GM19023 (cell line): Measurements from ENCODE around the gene PSTPIP1.

Experiments
- ATAC-seq: cut with Tn5 transposase; IDR thresholded peaks from one replicate; pipeline ENCODE4 v1.9.1; 2021; ENCODE audit warnings: mild to moderate bottlenecking, moderate library complexity; ENCODE audit not compliant: unreplicated experiment

Gene PSTPIP1

GRCh38 chr15:77067691-77068367 is 72.9 kb downstream of the PSTPIP1 start:
- no peak for ATAC-seq

GRCh38 chr15:77068633-77069032 is 73.7 kb downstream of the PSTPIP1 start:
- no peak for ATAC-seq

GRCh38 chr15:77069521-77070121 is 74.7 kb downstream of the PSTPIP1 start:
- ATAC-seq: no peak

- ATAC-seq: no peak
Measured at GRCh38 chr15:77070180-77070494, 75.2 kb downstream of the PSTPIP1 start.

GRCh38 chr15:77070495-77071304 is 75.8 kb downstream of the PSTPIP1 start, which contains the start of gene TSPAN3:
Gene TSPAN3, minus strand, starts transcription at chr15:77071109. Its CDS starts 155 bp downstream, at chr15:77070954.
- ATAC-seq: peak; percentile 94

- no peak for ATAC-seq
Measured at GRCh38 chr15:77071305-77072223, 76.6 kb downstream of the PSTPIP1 start.

GRCh38 chr15:77074350-77074749 is 79.4 kb downstream of the PSTPIP1 start:
- ATAC-seq: no peak

GRCh38 chr15:77075528-77075927 is 80.6 kb downstream of the PSTPIP1 start:
- no peak for ATAC-seq

GRCh38 chr15:77076323-77076915 is 81.5 kb downstream of the PSTPIP1 start:
- no peak for ATAC-seq

- no peak for ATAC-seq
Measured at GRCh38 chr15:77081971-77082370, 87.0 kb downstream of the PSTPIP1 start.

- ATAC-seq: peak; percentile 87
Measured at GRCh38 chr15:77083381-77084160, 88.6 kb downstream of the PSTPIP1 start.

GRCh38 chr15:77084436-77084835 is 89.5 kb downstream of the PSTPIP1 start:
- ATAC-seq: no peak

GRCh38 chr15:77085297-77085696 is 90.4 kb downstream of the PSTPIP1 start:
- no peak for ATAC-seq
